ENCODE results near the gene NALCN. TPM values are rescaled to one million over a fixed set of nuclear protein-coding genes. Genes with fewer than 3 reads are reported as not detected.

NALCN gene
- total RNA-seq, 4 donors from 2014 or later: 0.12 to 2.0 (median 0.66) TPM

GRCh38 chr13:101417043-101417406, 717 bp upstream of the NALCN start:
- peaks cover 0 to 16% (median 0%) of the 10 kb centered on the region in 3 donors for H3K4me1 ChIP-seq
- H3K36me3 ChIP-seq: no peaks in the 10 kb centered on the region
- peaks cover 41% of the 10 kb centered on the region for H3K27me3 ChIP-seq
- TF ChIP-seq, protein P1, sequence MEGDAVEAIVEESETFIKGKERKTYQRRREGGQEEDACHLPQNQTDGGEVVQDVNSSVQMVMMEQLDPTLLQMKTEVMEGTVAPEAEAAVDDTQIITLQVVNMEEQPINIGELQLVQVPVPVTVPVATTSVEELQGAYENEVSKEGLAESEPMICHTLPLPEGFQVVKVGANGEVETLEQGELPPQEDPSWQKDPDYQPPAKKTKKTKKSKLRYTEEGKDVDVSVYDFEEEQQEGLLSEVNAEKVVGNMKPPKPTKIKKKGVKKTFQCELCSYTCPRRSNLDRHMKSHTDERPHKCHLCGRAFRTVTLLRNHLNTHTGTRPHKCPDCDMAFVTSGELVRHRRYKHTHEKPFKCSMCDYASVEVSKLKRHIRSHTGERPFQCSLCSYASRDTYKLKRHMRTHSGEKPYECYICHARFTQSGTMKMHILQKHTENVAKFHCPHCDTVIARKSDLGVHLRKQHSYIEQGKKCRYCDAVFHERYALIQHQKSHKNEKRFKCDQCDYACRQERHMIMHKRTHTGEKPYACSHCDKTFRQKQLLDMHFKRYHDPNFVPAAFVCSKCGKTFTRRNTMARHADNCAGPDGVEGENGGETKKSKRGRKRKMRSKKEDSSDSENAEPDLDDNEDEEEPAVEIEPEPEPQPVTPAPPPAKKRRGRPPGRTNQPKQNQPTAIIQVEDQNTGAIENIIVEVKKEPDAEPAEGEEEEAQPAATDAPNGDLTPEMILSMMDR (IDR thresholded peaks at IDR 0.05): no peak
- no peak for TF ChIP-seq POLR2AphosphoS5 (IDR thresholded peaks at IDR 0.05)
- TF ChIP-seq EP300 (IDR thresholded peaks at IDR 0.05): no peak
- 0 to 21% methylated on average over 3 of the region's 3 CpGs for WGBS, 2 donors (ENCODE audit: low coverage in 1 of 2)
- ATAC-seq: no peak
- H3K27ac ChIP-seq: no peak overlapping the region
- H3K4me3 ChIP-seq: peak overlapping the region in 1 of 2 donors; percentile 57
- H3K9me3 ChIP-seq: no peaks in the 10 kb centered on the region

GRCh38 chr13:101415358-101416174, 742 bp downstream of the NALCN start:
- peak; percentile 10 for ATAC-seq
- Histone ChIP-seq H3K4me3 (peak overlapping the region; percentile 11 to 57), H3K27ac (peak overlapping the region in 1 of 4 donors; percentile 32), H3K27me3 (peaks cover 41% of the 10 kb centered on the region), H3K36me3 (no peaks in the 10 kb centered on the region), H3K9me3 (no peaks in the 10 kb centered on the region), H3K4me1 (peaks cover 0 to 16% (median 0%) of the 10 kb centered on the region in 3 donors)
- TF ChIP-seq, protein P1 (IDR thresholded peaks at IDR 0.05): no peak
- TF ChIP-seq POLR2AphosphoS5 (IDR thresholded peaks at IDR 0.05) (no peak), EP300 (IDR thresholded peaks at IDR 0.05) (no peak), POLR2A (IDR thresholded peaks at IDR 0.05) (no peak)
- WGBS, 2 donors (ENCODE audit: low coverage in 1 of 2): 72 to 84% methylated on average over 5 to 6 of the region's 43 CpGs

- peaks cover 39% of the 10 kb centered on the region for H3K27me3 ChIP-seq
These were observed 4.2 kb downstream of the NALCN start for GRCh38 chr13:101412076-101412475.

DNA sequence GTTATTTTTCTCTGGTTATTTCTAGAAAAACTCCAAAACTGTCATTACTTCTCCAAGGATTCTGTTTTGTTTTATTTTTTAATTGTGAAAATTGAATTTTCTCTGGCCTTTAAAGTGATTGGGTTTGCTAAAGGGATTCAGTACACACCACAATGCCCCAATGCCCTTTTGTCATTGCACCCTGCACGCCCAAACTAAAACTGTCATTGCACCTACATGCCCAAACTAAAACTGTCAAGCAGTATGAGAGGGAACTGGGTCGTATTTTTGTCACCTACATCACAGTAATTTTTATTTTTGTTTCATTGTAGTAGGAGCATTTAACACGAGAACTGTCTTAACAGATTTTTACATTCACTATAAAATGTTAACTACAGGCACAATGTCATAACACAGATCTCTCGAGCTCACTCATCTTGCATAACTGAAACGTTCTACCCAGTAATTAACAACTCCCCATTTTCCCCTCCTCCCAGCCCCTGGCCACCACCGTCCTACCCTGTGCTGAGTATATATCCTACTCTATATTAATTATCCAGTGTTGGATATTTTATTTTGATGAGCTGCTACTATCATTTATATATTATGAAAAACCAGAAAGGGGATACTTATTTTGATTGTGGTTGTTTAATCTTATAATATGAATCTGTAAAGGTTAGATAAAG, 7.2 kb downstream of the NALCN start:
- H3K9me3 ChIP-seq: no peaks in the 10 kb centered on the region
- no peaks in the 10 kb centered on the region for H3K4me1 ChIP-seq
- 62 to 63% methylated on average over 6 of the region's 6 CpGs for WGBS, 2 donors (ENCODE audit: low coverage in 1 of 2)
- peaks cover 12% of the 10 kb centered on the region for H3K27me3 ChIP-seq
- no peak overlapping the region for H3K4me3 ChIP-seq
- no peak overlapping the region for H3K27ac ChIP-seq
- no peak for ATAC-seq
- TF ChIP-seq, protein P1 (IDR thresholded peaks at IDR 0.05): no peak
- TF ChIP-seq EP300 (IDR thresholded peaks at IDR 0.05) (no peak), POLR2A (IDR thresholded peaks at IDR 0.05) (no peak), POLR2AphosphoS5 (IDR thresholded peaks at IDR 0.05) (no peak)
- H3K36me3 ChIP-seq: no peaks in the 10 kb centered on the region

More at GRCh38 chr13:101412076-101412475, 4.2 kb downstream of the NALCN start:
- no peak for ATAC-seq
- H3K4me1 ChIP-seq: peaks cover 0 to 16% (median 0%) of the 10 kb centered on the region in 3 donors
- no peak overlapping the region for H3K4me3 ChIP-seq
- no peaks in the 10 kb centered on the region for H3K36me3 ChIP-seq
- 83% methylated on average over 1 of the region's 1 CpG for WGBS, 2 donors (ENCODE audit: low coverage in 1 of 2)
- no peak overlapping the region for H3K27ac ChIP-seq
- H3K9me3 ChIP-seq: no peaks in the 10 kb centered on the region
- TF ChIP-seq, protein P1 (IDR thresholded peaks at IDR 0.05): no peak

Data from gastroesophageal sphincter (tissue), 4 donors.